Measurements from ENCODE around the gene SERPINH1. TPM values are rescaled to one million over a fixed set of nuclear protein-coding genes. Genes with fewer than 3 reads are reported as not detected.

SERPINH1 gene
- polyA plus RNA-seq, 1 donor from 2014 or later = 1.8 TPM

DNA sequence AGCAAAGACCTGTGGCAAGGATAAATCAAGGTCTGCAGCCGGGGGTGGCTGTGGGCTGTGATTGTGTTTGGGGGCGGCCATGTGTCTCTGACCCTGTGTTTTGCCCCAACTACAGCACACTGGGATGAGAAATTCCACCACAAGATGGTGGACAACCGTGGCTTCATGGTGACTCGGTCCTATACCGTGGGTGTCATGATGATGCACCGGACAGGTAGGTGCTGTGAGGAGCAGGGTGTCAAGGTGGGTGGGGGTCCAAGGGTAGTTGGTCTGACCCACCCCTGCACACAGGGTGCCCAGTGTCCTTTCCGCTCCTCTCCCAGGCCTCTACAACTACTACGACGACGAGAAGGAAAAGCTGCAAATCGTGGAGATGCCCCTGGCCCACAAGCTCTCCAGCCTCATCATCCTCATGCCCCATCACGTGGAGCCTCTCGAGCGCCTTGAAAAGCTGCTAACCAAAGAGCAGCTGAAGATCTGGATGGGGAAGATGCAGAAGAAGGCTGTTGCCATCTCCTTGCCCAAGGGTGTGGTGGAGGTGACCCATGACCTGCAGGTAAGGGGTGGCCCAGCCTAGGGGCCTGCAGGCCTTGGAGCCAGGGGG is 6.7 kb downstream of the SERPINH1 start:
- Mint-ChIP-seq H3K4me3 (no peak overlapping the region), H3K27me3 (no peaks in the 10 kb centered on the region), H3K4me1 (peaks cover 0 to under 1% (median under 1%) of the 10 kb centered on the region in 3 donors), H3K27ac (no peak overlapping the region), H3K9me3 (no peaks in the 10 kb centered on the region), H3K36me3 (no peaks in the 10 kb centered on the region)

DNA sequence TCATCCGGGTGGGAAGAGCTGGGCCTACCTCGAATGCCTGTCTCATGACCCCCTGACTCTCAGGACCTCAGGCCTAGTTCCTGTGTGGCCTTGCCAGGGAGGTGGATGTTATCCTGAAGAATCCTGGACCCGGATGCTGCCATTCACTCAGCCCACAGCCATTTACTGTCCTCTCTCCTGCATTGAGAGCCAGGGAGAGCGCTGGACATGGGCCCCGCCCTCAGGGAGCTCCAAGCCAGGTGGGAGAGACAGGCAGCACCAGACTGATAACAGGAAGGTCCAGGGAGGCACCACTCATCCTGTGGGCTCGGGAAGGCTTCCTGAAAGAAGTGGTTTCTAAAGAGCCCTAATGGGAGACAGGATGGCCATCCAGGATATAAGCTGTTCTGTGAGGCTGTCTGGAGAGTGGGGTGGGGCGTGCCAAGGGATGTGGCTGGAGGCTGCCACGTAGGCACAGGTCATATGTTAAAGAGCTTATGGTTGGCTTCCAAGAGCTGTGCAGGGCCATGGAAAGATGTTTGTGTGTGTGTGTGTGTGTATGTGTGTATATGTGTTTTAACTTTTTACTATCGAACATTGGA is 8.6 kb downstream of the SERPINH1 start:
- H3K27me3 Mint-ChIP-seq = peaks cover 3% of the 10 kb centered on the region
- H3K4me1 Mint-ChIP-seq = no peaks in the 10 kb centered on the region
- H3K9me3 Mint-ChIP-seq = no peaks in the 10 kb centered on the region
- H3K4me3 Mint-ChIP-seq = peak overlapping the region in 1 of 4 donors; percentile 34
- no peak overlapping the region for H3K27ac Mint-ChIP-seq
- no peaks in the 10 kb centered on the region for H3K36me3 Mint-ChIP-seq

DNA sequence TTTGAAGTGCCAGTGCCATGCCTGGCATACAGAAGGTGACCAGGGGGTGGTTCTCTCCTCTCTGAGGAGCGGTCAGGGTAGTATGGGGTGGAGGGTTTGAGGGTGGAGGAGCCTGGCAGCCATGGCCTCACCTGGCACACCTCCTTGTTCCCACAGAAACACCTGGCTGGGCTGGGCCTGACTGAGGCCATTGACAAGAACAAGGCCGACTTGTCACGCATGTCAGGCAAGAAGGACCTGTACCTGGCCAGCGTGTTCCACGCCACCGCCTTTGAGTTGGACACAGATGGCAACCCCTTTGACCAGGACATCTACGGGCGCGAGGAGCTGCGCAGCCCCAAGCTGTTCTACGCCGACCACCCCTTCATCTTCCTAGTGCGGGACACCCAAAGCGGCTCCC is 9.6 kb downstream of the SERPINH1 start:
- Mint-ChIP-seq H3K9me3 (peaks cover 0 to 5% (median 0%) of the 10 kb centered on the region in 3 donors), H3K27ac (no peak overlapping the region), H3K4me1 (peaks cover 5 to 7% (median 5%) of the 10 kb centered on the region in 3 donors), H3K27me3 (peaks cover 3% of the 10 kb centered on the region), H3K36me3 (no peaks in the 10 kb centered on the region), H3K4me3 (no peak overlapping the region)

DNA sequence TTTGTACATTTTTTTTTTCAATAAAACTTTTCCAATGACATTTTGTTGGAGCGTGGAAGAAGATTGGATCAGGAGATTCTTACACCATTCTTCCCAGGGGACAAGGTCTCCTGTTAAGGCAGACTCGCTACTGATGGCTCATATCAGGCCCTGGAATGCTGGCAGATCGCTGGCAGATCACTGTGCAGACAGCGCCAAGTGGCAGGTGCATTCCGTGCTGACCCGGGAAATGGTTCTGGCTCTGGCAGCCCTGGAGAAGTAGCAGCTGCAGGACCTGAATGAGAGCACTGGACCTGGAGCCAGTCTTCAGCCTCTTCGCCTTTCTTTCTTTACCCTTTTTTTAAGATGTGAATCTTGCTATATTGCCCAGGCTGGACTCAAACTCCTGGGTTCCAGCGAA is 10.7 kb downstream of the SERPINH1 start:
- H3K4me3 Mint-ChIP-seq = no peak overlapping the region
- H3K27me3 Mint-ChIP-seq = peaks cover 3% of the 10 kb centered on the region
- peaks cover 7 to 11% (median 7%) of the 10 kb centered on the region in 3 donors for H3K4me1 Mint-ChIP-seq
- no peak overlapping the region for H3K27ac Mint-ChIP-seq
- H3K9me3 Mint-ChIP-seq = peaks cover 0 to 6% (median 0%) of the 10 kb centered on the region in 3 donors
- H3K36me3 Mint-ChIP-seq = no peaks in the 10 kb centered on the region

DNA sequence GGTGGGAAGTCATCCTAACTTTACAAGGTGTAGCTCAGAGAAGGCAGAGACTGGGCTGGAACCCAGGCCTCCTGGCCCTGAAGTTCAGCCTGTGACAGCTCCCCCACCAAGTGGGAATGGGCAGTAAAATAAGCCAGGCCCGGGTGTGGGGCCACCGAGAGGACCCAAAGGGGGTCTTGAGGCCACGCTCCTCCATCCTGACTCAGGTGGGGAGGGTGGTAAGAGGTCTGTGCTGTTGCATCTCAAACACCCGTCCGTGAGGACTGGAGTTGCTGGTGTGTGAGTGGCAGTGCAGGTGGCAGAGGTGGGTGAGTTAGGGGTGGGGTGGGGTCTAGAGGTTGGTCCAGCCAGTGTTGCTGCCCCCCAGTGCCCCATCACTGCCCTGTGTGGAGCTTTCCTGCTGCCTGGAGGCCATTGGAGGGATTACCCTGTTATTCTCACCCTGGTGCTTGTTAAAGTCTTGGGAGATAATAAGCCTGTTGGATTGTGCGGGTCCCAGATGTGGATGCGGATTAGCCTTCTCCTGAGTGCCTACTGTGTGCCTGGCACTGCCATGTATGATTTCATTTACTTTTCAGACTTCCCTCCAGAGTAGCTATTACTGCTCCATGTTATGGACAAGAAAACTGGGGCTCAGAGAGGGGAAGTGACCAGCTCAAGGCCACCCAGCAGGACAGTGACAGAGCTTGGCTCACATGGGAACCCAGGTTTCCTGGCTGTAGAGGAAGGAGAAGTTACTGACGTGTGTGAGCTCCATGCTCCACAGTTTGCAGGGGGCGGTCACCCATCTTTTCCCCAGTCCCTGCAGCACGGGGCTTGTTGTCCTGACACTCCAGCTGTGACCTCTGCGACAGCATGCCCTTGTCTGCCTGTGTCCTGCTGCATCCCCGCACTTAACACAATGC is 12.9 kb downstream of the SERPINH1 start:
- Mint-ChIP-seq H3K27ac (peak overlapping the region in 1 of 3 donors; percentile 20), H3K4me1 (peaks cover 7 to 11% (median 7%) of the 10 kb centered on the region in 3 donors), H3K27me3 (peaks cover 3% of the 10 kb centered on the region), H3K9me3 (peaks cover 0 to 6% (median 0%) of the 10 kb centered on the region in 3 donors), H3K36me3 (no peaks in the 10 kb centered on the region), H3K4me3 (no peak overlapping the region)

DNA sequence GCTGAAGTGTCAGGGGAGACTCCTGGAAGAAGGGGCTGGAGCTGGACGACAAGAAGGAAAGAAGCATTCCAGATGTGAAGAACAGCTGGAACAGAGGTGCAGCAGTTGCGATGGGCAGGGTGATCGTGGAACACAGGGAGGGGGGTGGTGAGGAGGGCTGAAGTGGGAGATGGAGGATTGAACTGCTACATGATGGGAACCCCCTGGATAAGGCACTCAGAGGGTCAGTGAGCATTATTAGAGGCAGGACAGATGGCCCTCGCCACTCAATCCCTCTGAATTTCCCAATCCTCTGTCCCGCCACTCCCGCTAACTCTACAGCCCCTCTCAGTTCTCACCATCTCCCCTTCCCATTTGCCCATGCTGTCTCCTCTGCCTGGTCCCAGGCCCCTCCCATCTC is 14.0 kb downstream of the SERPINH1 start:
- Mint-ChIP-seq H3K4me3 (peak overlapping the region in 1 of 4 donors; percentile 87), H3K4me1 (peaks cover 7 to 11% (median 7%) of the 10 kb centered on the region in 3 donors), H3K36me3 (no peaks in the 10 kb centered on the region), H3K9me3 (peaks cover 0 to 6% (median 0%) of the 10 kb centered on the region in 3 donors), H3K27me3 (peaks cover 3% of the 10 kb centered on the region), H3K27ac (peak overlapping the region; percentile 7 to 90 (median 83))

DNA sequence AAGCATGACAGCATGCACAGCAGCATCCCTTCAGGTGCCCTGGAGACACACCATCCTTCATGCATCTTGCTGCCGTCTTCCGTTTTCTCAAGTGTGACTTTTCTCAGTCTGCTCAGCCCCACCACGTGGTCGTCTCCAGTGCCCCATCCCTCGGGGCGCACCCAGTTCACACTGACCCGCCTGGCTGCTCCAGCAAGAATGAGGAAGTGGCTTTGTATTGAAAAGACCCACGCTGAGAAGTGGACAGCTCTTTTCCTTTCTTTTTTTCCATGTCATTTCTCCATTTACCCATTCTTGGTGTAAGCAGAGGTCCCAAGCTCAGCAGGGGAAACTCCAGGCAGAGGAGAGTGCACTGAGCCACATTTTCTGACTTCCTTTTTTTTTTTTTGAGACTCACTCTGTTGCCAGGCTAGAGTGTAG is 14.5 kb downstream of the SERPINH1 start:
- Mint-ChIP-seq H3K27ac (peak overlapping the region; percentile 7 to 90 (median 83)), H3K27me3 (peaks cover 3% of the 10 kb centered on the region), H3K4me1 (peaks cover 7 to 11% (median 7%) of the 10 kb centered on the region in 3 donors), H3K4me3 (peak overlapping the region in 2 of 4 donors; percentile 12 to 87), H3K36me3 (no peaks in the 10 kb centered on the region), H3K9me3 (peaks cover 0 to 6% (median 0%) of the 10 kb centered on the region in 3 donors)

DNA sequence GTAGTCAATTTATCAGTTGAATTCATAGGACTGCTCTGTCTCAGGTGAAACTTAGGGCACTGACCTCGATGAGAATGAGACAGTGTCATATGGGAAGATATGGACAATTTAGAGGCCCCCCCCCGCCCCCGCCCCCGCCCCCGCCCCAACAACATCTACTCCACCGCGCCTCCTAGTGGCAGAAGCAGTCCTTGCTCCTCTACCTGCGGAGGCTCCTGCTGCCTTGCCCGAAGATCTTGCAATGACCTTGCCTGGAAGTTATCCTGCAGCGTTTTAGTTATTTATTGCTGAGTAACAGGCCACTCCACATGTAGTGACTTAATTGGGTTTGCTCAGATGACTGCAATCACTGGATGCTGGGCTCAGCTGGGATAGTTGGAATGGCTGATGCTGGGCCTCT is 15.2 kb downstream of the SERPINH1 start:
- Mint-ChIP-seq H3K27ac (no peak overlapping the region), H3K4me1 (peaks cover 7 to 11% (median 7%) of the 10 kb centered on the region in 3 donors), H3K9me3 (peaks cover 0 to 6% (median 0%) of the 10 kb centered on the region in 3 donors)

DNA sequence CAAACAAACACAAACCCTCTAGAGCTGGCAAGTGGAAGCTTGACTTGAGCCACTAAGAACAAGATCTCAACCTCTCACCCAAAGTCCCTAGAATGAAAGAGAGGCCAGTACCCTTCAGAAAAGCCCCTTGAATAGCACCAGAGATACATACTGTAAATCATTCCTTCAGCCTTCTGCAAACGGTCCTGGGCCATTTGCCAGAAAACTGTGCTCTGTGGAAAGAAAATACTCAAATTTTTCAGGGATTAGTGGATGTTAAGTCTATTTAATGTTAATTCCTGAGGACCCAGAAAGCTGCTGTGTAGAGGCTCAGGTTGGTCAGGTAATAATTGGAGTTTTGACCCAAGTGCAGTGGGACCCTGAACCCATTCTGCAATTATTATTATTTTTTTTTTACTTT is 16.9 kb downstream of the SERPINH1 start:
- Mint-ChIP-seq H3K9me3 (peaks cover 0 to 6% (median 0%) of the 10 kb centered on the region in 3 donors), H3K4me3 (no peak overlapping the region), H3K27ac (peak overlapping the region in 1 of 3 donors; percentile 74), H3K36me3 (no peaks in the 10 kb centered on the region), H3K4me1 (peaks cover 7 to 14% (median 12%) of the 10 kb centered on the region in 3 donors), H3K27me3 (peaks cover 5% of the 10 kb centered on the region)

More for the DNA sequence above, 15.2 kb downstream of the SERPINH1 start:
- Mint-ChIP-seq H3K4me3 (no peak overlapping the region), H3K36me3 (no peaks in the 10 kb centered on the region), H3K27me3 (peaks cover 3% of the 10 kb centered on the region)

DNA sequence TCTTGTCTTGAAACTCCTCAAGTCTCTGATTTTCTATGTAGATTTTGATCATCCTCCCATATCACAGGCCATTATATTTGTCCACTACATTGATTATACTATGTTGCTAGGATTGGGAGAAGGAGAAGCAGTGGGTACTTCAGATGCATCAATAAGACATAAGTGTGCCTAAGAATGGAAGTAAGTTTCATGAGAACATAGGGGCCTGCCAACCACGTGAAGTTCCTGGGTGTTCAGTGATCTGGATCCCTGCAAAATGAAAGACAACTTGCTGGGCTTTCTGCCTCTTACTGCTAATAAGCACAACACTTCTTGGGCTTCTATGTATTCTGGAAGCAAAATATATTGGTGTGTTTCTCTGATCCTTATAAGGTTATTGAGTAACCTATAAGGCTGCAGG is 17.8 kb downstream of the SERPINH1 start:
- H3K4me3 Mint-ChIP-seq = peak overlapping the region in 1 of 4 donors; percentile 12
- H3K36me3 Mint-ChIP-seq = no peaks in the 10 kb centered on the region
- H3K27me3 Mint-ChIP-seq = peaks cover 5% of the 10 kb centered on the region
- H3K27ac Mint-ChIP-seq = no peak overlapping the region
- H3K9me3 Mint-ChIP-seq = peaks cover 0 to 6% (median 0%) of the 10 kb centered on the region in 3 donors
- H3K4me1 Mint-ChIP-seq = peaks cover 7 to 18% (median 13%) of the 10 kb centered on the region in 3 donors

DNA sequence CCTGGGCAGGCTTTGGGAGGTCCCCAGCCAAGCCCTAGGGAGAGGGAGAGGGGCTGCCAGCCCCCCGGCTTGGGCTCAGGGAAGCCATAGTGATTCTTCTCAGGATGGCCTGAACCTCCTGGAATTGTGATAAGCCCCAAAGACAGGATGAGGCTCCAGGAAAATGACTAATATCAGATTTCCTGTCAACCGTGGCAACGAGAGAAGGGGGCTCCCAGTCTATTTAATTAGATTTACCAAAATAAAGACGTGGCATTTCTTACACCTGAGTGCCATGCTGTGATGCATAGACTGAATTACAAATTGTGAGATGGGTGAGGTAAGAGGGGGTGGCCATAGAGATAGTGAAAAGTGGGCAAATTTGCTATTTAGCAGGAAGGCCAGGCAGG is 20.4 kb downstream of the SERPINH1 start:
- peak overlapping the region in 1 of 3 donors; percentile 82 for H3K27ac Mint-ChIP-seq
- H3K4me3 Mint-ChIP-seq = peak overlapping the region; percentile 63 to 91 (median 86)
- H3K9me3 Mint-ChIP-seq = no peaks in the 10 kb centered on the region
- peaks cover 2% of the 10 kb centered on the region for H3K27me3 Mint-ChIP-seq
- H3K4me1 Mint-ChIP-seq = peaks cover 0 to 7% (median 6%) of the 10 kb centered on the region in 3 donors
- H3K36me3 Mint-ChIP-seq = no peaks in the 10 kb centered on the region

DNA sequence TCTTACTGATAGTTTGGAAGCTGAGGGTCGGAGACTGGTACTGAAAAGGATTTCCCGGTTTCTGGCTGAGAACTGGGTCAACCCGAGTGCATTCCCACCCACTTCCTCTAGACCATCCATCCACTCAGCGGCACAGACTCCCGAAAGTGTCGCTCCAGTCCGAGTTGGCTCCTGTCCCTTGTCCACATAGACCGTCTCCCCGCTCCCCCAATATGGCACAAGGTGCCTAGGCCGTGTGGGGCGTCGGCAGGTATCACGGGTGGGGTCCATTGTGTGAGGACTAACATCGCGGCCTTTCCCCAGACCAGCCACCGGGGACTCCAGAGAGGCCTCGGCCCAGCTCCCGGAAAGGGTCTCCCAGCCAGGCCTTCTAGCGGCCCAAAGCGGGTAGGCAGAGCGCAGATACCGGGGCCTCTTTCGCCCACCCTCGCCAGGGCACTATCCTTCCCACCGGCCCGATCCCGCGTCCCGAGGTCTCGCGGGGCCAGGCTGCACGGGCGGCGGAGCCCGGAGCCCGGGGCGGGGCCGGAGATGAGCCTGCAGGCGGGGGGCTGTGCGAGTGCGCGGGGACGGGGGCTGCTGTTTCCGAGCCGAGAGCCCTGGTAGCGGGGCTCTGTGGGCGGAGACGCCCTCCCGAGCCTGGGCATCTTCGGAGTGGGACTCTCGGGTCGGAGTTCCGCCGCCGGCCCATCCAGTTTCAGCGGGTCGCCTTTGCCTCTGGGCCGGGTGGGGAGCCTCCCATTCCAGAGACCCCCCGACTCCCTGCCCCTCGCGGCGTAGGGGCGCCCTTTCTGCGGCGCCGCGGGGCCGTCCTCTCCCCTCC is 21.1 kb downstream of the SERPINH1 start:
- Mint-ChIP-seq H3K4me1 (peaks cover 0 to 7% (median 6%) of the 10 kb centered on the region in 3 donors), H3K4me3 (peak overlapping the region; percentile 63 to 91 (median 86)), H3K27me3 (peaks cover 2% of the 10 kb centered on the region), H3K36me3 (no peaks in the 10 kb centered on the region), H3K27ac (no peak overlapping the region), H3K9me3 (no peaks in the 10 kb centered on the region)

DNA sequence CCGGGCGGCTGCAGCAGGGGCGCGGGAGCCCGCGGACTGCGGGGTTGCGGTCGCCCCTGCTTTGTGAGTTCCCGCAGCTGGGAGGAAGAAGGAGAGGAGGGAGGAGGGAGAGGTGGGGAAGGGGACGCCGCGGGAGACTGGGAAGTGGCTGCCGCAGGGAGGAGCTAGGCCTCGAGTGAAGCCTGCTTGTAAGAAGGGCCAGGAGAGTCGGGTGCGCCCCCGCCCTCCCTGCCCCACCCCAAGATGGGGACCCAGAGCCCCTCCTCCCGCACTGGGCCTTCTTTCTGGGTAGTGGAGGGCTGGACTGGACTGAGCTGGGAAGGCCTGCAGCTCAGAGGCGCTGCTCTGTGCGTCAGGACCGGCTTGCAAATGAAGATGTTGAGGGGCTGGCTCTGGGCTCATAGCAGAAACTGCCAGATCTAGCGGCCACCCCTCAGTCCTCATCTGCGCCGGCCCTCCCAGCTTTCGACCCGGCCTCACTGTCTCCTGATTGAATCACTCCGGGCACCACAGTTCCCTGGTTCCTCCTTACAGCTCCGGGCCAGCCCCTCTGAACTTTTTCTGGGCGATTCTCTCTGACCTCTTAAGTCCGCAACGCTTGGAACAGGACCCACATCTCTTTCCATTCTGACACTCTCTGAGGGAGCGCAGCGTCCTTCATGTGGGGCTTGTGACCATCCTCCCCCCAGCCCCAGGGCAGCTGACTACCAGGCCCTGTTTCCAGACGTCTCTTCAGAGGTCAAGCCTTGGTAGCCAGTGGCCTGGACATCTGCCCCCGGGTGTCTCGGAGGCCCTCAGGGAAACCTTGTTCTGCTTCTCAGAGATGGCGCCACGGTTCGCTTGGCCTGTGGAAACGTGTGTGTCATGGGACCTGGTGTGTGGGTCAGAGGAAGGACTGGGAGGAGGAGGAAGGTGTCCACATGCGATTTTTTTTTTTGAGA is 21.9 kb downstream of the SERPINH1 start:
- Mint-ChIP-seq H3K27me3 (peaks cover 2% of the 10 kb centered on the region), H3K4me3 (peak overlapping the region; percentile 74 to 89 (median 79)), H3K27ac (peak overlapping the region in 1 of 3 donors; percentile 67), H3K36me3 (no peaks in the 10 kb centered on the region), H3K4me1 (peaks cover 0 to 7% (median 6%) of the 10 kb centered on the region in 3 donors), H3K9me3 (no peaks in the 10 kb centered on the region)
